ENCODE data around the gene DOCK2.
"Not testable (repeated sequence)": the region's sequence is repeated elsewhere in the genome, so short reads cannot be mapped to it uniquely, and the experiment has no call there.

DOCK2 gene

DNA sequence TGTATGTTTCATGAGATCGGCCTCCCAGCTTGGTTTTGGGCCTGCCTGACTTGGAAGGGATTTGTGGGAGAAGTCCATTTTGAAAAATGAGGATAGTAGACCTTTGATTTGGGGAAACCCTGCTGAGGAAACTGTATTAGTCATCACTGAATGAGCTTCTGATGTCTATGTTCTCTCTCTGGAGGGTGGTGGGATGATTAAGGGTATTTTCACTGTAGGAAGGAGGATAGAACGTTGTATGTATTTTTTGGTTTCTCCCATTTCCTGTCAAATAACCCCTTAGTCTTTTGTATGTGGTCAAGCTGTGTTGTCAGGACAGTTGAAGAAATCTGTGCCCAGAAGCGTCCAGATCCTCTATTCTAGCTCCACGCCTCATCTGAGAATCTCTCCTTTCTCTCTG lies 191.3 kb downstream of the DOCK2 start:
- DNase-seq (ENCODE audit: extremely low read depth, low read depth): no peak
- TF ChIP-seq, protein P1, sequence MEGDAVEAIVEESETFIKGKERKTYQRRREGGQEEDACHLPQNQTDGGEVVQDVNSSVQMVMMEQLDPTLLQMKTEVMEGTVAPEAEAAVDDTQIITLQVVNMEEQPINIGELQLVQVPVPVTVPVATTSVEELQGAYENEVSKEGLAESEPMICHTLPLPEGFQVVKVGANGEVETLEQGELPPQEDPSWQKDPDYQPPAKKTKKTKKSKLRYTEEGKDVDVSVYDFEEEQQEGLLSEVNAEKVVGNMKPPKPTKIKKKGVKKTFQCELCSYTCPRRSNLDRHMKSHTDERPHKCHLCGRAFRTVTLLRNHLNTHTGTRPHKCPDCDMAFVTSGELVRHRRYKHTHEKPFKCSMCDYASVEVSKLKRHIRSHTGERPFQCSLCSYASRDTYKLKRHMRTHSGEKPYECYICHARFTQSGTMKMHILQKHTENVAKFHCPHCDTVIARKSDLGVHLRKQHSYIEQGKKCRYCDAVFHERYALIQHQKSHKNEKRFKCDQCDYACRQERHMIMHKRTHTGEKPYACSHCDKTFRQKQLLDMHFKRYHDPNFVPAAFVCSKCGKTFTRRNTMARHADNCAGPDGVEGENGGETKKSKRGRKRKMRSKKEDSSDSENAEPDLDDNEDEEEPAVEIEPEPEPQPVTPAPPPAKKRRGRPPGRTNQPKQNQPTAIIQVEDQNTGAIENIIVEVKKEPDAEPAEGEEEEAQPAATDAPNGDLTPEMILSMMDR (IDR thresholded peaks at IDR 0.05; ENCODE audit: low read depth, low read length): no peak

DNA sequence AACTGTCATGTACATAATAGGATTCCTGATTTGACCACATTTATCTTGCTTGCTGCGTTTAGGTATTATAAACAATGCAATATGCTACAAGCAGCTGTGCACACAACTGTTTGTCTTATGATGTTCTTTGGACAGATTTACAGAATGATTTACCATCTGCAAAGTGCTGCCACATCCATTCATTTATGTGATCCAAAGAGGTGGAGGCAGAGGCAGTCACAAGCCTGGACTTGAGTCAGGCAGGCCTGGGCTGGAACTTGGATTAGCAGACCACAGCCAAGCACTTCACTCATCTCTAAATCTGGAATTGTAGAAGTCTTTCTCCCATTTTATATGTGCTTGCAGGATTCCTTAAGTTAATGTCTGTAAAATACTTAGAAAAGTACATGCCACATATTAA lies 194.3 kb downstream of the DOCK2 start:
- DNase-seq (ENCODE audit: extremely low read depth, low read depth): no peak

DNA sequence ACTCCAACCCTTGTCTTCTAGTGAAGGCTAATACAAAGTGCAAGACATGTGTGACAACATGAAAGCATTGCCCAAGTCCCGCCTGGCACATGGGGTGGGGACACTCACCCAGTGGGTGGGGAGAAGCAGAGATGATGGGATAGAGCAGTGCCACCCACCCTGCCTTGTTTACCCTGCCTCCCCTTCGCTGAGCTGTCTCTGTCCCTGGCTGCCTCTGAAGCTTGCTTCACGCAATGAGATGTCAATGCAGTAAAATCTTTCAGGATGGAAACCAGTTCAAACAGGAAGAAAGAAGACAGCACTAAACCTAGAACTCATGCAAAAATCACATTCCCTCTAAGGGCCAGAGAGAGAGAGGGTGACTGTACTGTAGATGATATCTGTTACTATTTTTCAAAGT lies 195.2 kb downstream of the DOCK2 start:
- no peak for DNase-seq (ENCODE audit: extremely low read depth, low read depth)

More for the DNA sequence above, 194.3 kb downstream of the DOCK2 start:
- TF ChIP-seq, protein P1 (IDR thresholded peaks at IDR 0.05; ENCODE audit: low read depth, low read length): no peak

DNA sequence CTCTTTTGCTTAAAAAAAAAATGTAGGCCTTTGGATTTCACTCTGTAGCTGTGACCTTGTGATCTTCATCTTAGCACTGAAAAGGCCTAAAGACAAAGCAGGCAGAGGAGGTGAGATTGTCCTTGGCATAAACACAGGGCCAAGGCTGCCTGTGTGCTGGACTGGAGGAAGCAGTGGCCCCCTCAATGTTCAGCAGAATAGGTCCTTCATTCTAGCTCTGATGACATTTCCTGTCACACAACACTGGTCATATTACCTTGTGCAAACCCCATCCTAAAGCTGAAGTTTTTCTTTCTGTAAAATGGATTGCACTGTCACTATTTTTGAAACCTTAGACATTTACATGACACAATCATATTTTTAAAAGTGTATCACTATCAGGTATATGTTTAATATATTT lies 195.8 kb downstream of the DOCK2 start:
- TF ChIP-seq, protein P1 (IDR thresholded peaks at IDR 0.05; ENCODE audit: low read depth, low read length): no peak
- no peak for DNase-seq (ENCODE audit: extremely low read depth, low read depth)

More for the DNA sequence above, 195.2 kb downstream of the DOCK2 start:
- TF ChIP-seq, protein P1 (IDR thresholded peaks at IDR 0.05; ENCODE audit: low read depth, low read length): no peak

DNA sequence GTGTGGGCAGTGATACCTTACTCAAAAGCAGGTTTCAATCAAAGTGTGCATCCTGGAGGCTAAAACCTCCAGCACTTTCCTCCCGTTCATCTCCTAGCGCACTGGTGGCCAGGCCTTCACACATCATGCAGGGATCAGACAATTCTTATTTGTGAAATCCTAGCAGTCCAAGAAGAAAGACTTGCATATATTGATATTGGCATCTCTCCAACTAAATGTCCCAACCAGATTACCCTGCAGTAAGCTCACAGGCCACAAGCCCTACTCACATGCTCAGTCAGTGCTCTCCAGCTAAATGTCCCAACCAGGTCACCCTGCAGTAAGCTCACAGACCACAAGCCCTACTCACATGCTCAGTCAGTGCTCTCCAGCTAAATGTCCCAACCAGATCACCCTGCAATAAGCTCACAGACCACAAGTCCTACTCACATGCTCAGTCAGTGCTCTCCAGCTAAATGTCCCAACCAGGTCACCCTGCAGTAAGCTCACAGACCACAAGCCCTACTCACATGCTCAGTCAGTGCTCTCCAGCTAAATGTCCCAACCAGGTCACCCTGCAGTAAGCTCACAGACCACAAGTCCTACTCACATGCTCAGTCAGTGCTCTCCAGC lies 196.7 kb downstream of the DOCK2 start:
- DNase-seq (ENCODE audit: extremely low read depth, low read depth): peak; percentile 22

DNA sequence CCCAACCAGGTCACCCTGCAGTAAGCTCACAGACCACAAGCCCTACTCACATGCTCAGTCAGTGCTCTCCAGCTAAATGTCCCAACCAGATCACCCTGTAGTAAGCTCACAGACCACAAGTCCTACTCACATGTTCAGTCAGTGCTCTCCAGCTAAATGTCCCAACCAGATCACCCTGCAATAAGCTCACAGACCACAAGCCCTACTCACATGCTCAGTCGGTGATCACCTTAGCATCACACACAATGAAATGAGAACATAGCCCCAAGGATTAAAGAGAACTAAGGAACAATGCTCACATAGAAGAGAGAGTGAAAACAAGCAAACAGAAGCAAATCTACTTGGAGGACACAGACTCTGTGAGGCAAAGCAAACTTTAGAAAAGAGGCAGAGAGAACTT lies 197.5 kb downstream of the DOCK2 start:
- DNase-seq (ENCODE audit: extremely low read depth, low read depth): not testable (repeated sequence)

DNA sequence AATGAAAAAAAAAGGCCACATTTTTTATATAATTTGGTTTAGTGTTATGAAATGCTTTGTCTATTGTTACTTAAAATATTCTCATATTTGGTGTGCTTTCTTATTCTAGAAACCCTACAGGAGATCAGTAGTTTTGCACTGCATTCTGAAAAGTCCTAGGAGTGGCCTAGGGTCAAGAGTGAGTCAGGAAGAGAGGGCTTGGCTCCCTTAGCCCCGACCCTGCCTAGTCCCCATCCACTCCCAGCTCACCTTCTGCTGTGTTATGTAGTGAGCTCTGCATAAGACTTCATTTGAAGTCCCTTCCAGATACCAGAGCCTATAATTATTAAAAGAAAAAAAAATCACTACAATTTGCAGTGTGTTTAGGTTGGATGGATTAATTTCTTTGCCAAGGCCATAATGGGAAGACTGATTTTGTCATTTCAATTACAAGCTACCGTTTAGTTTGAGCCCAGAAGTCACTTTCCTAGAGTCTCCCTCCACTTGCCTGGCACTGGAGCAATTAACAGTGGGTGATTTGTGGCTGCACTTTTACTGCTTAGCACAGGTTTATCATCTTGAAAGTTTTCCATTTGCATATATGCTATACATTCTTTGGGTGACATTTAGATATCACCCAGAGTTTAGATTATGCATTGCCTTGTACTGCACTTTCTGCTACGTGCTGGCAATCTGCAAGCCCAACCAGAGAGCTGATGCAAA lies 199.9 kb downstream of the DOCK2 start:
- TF ChIP-seq, protein P1 (IDR thresholded peaks at IDR 0.05; ENCODE audit: low read depth, low read length): no peak
- DNase-seq (ENCODE audit: extremely low read depth, low read depth): no peak

DNA sequence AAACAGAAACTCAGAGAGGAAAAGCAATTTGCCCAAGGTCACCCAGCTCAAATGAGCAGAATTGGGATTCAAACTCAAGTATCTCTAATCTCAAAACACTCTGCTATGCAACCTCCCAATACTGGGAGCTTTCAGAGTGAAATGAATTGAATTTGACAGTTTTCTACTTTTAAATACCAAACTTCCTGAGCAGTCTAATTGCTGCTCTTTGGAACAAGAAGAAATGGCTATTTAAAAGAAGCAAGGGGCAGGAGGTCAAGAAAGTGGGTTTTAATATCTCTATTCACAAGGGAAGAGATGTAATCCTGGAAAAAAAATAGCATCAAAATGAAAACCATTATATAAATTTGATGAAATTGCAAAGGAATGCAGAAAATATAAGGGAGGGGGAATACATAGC lies 200.6 kb downstream of the DOCK2 start:
- DNase-seq (ENCODE audit: extremely low read depth, low read depth): peak; percentile 42
- TF ChIP-seq, protein P1 (IDR thresholded peaks at IDR 0.05; ENCODE audit: low read depth, low read length): no peak
